HEK293 (cell line): ENCODE measurements around the gene PAK6.

ENCODE experiments used
- CTCF ChIA-PET: fragments of 350-600 bp; formaldehyde crosslinking; extraction: SDS; loops from one replicate; lab custom pipeline; 2021; ENCODE audit warnings: antibody characterized with exemption; lab: Yijun Ruan, JAX
- POLR2A ChIA-PET: fragments of 300-600 bp; formaldehyde crosslinking; extraction: SDS; loops from one replicate; lab custom pipeline; 2020; ENCODE audit warnings: antibody characterized with exemption, inconsistent platforms; lab: Yijun Ruan, JAX
- H3K27ac ChIP-seq: fragments of 200-500 bp; sonication (Bioruptor generic); 2 replicates; pipeline ENCODE4 v1.5.1; 2014; ENCODE audit warnings: low read depth, low read length, control low read depth, inconsistent platforms; ENCODE audit errors: extremely low read depth
- H3K36me3 ChIP-seq, 2 experiments: fragments of 200-500 bp in 1 of 2; sonication (Bioruptor generic) in 1 of 2; 1 replicate in 1 of 2; 2 replicates in 1 of 2; pipeline ENCODE4 v1.5.1; 2014 to 2017; ENCODE audit warnings: inconsistent platforms in 2 of 2, low read length in 2 of 2; ENCODE audit not compliant: control insufficient read depth in 2 of 2, insufficient read depth in 1 of 2
- H3K4me1 ChIP-seq: fragments of 200-500 bp; sonication (Bioruptor generic); 2 replicates; pipeline ENCODE4 v1.5.1; 2014; ENCODE audit warnings: mild to moderate bottlenecking, low read length, inconsistent platforms; ENCODE audit not compliant: control insufficient read depth, insufficient read depth
- H3K4me3 ChIP-seq: 2 replicates; pipeline ENCODE4 v1.5.1; 2011; ENCODE audit warnings: low read depth, mild to moderate bottlenecking, control low read depth, low read length, moderate library complexity
- H3K9me3 ChIP-seq: fragments of 200-500 bp; sonication (Bioruptor generic); 2 replicates; pipeline ENCODE4 v1.5.1; 2014; ENCODE audit warnings: low read depth, low read length, inconsistent platforms; ENCODE audit not compliant: control insufficient read depth, insufficient read depth
- CTCF ChIP-seq: fragments of 450-650 bp; formaldehyde crosslinking; IDR thresholded peaks from 2 replicates; pipeline ENCODE4 v1.5.1; 2016; ENCODE audit warnings: missing biosample characterization, missing genetic modification characterization
- ELK4 ChIP-seq: IDR thresholded peaks from 2 replicates; pipeline ENCODE4 v1.6.1; 2011; ENCODE audit warnings: mild to moderate bottlenecking, low read depth, low read length, borderline replicate concordance
- MZF1 ChIP-seq: fragments of 450-650 bp; formaldehyde crosslinking; IDR thresholded peaks from 2 replicates; pipeline ENCODE4 v1.5.1; 2017; ENCODE audit warnings: missing biosample characterization, missing genetic modification characterization, borderline replicate concordance
- REPIN1 ChIP-seq: fragments of 450-650 bp; formaldehyde crosslinking; IDR thresholded peaks from 2 replicates; pipeline ENCODE4 v1.5.1; 2017; ENCODE audit warnings: missing biosample characterization, missing genetic modification characterization, low read depth
- SALL2 ChIP-seq: fragments of 450-650 bp; formaldehyde crosslinking; IDR thresholded peaks from 2 replicates; pipeline ENCODE4 v1.5.0; 2017; ENCODE audit warnings: missing biosample characterization, mild to moderate bottlenecking, missing genetic modification characterization, borderline replicate concordance
- SCRT2 ChIP-seq: fragments of 450-650 bp; formaldehyde crosslinking; IDR thresholded peaks from 2 replicates; pipeline ENCODE4 v1.5.1; 2016; ENCODE audit warnings: missing biosample characterization, missing genetic modification characterization
- YY1 ChIP-seq: fragments of 450-650 bp; formaldehyde crosslinking; IDR thresholded peaks from 2 replicates; pipeline ENCODE4 v1.5.1; 2018; ENCODE audit warnings: missing biosample characterization, missing genetic modification characterization
- ZBTB10 ChIP-seq: fragments of 450-650 bp; formaldehyde crosslinking; IDR thresholded peaks from 2 replicates; pipeline ENCODE4 v1.5.1; 2016; ENCODE audit warnings: missing biosample characterization, missing genetic modification characterization
- ZBTB49 ChIP-seq: fragments of 450-650 bp; formaldehyde crosslinking; IDR thresholded peaks from 2 replicates; pipeline ENCODE4 v1.5.1; 2016; ENCODE audit warnings: missing biosample characterization, missing genetic modification characterization, low read depth
- ZIC2 ChIP-seq: fragments of 450-650 bp; formaldehyde crosslinking; IDR thresholded peaks from 2 replicates; pipeline ENCODE4 v1.5.1; 2016; ENCODE audit warnings: missing biosample characterization, missing genetic modification characterization
- ZNF112 ChIP-seq: fragments of 450-650 bp; formaldehyde crosslinking; IDR thresholded peaks from 2 replicates; pipeline ENCODE4 v1.5.0; 2017; ENCODE audit warnings: missing biosample characterization, missing genetic modification characterization
- ZNF223 ChIP-seq: fragments of 450-650 bp; formaldehyde crosslinking; IDR thresholded peaks from 2 replicates; pipeline ENCODE4 v1.5.1; 2016; ENCODE audit warnings: missing biosample characterization, missing genetic modification characterization
- ZNF23 ChIP-seq: fragments of 450-650 bp; formaldehyde crosslinking; IDR thresholded peaks from 2 replicates; pipeline ENCODE4 v1.5.1; 2016; ENCODE audit warnings: missing biosample characterization, missing genetic modification characterization, borderline replicate concordance
- ZNF416 ChIP-seq: fragments of 450-650 bp; formaldehyde crosslinking; IDR thresholded peaks from 2 replicates; pipeline ENCODE4 v1.5.1; 2016; ENCODE audit warnings: missing biosample characterization, missing genetic modification characterization
- ZNF501 ChIP-seq: fragments of 450-650 bp; formaldehyde crosslinking; IDR thresholded peaks from 2 replicates; pipeline ENCODE4 v1.5.1; 2016; ENCODE audit warnings: missing biosample characterization, missing genetic modification characterization
- ZNF658 ChIP-seq: fragments of 450-650 bp; formaldehyde crosslinking; IDR thresholded peaks from 2 replicates; pipeline ENCODE4; 2016; ENCODE audit warnings: missing biosample characterization, missing genetic modification characterization
- ZNF785 ChIP-seq: fragments of 450-650 bp; formaldehyde crosslinking; IDR thresholded peaks from 2 replicates; pipeline ENCODE4 v1.5.1; 2016; ENCODE audit warnings: missing biosample characterization, missing genetic modification characterization
- ZSCAN16 ChIP-seq: fragments of 450-650 bp; formaldehyde crosslinking; IDR thresholded peaks from 2 replicates; pipeline ENCODE4 v1.5.1; 2016; ENCODE audit warnings: missing biosample characterization, missing genetic modification characterization
- ZSCAN4 ChIP-seq: fragments of 450-650 bp; formaldehyde crosslinking; IDR thresholded peaks from 2 replicates; pipeline ENCODE4 v1.5.1; 2017; ENCODE audit warnings: missing biosample characterization, missing genetic modification characterization

Gene PAK6

GRCh38 chr15:40286794-40287193 is 47.9 kb downstream of the PAK6 start:
- no peak overlapping the region for H3K4me3 ChIP-seq
- H3K36me3 ChIP-seq: no peaks in the 10 kb centered on the region
- TF ChIP-seq ZNF23 (no peak), ZNF658 (no peak), ZNF501 (no peak), ZSCAN4 (tag by site-specific recombination) (no peak), ZIC2 (no peak), ZNF785 (no peak), ELK4 (no peak), ZBTB49 (tag by site-specific recombination) (no peak), CTCF (no peak), MZF1 (tag by site-specific recombination) (no peak), ZNF112 (tag by site-specific recombination) (no peak), ZNF416 (no peak), REPIN1 (tag by site-specific recombination) (no peak), ZSCAN16 (tag by site-specific recombination) (no peak), SCRT2 (no peak), YY1 (tag by site-specific recombination) (no peak), ZBTB10 (tag by site-specific recombination) (no peak), ZNF223 (no peak), SALL2 (tag by site-specific recombination) (no peak)
- H3K27ac ChIP-seq: no peak overlapping the region
- ChIA-PET CTCF (interaction anchor here (1.2 to 3.2 kb wide), 4 partner anchors 7 to 51 kb away, joined by 6 to 22 read pairs (median 6); no protein-coding TSS in a partner anchor), POLR2A (no interaction called here)
- H3K4me1 ChIP-seq: peaks cover 6% of the 10 kb centered on the region
- H3K9me3 ChIP-seq: no peaks in the 10 kb centered on the region
